T-helper 2 cell treated with Interferon-gamma antibody and Interleukin-4, amounts not matched to agents 100 ng/mL and 5 ng/mL, for 36 hours (primary cell): ENCODE data around the gene TCF12. TPM values are rescaled to one million over a fixed set of nuclear protein-coding genes. Genes with fewer than 3 reads are reported as not detected.
"Not testable (repeated sequence)": the region's sequence is repeated elsewhere in the genome, so short reads cannot be mapped to it uniquely, and the experiment has no call there.

Source experiments
- intact Hi-C: fragments of 100-400 bp; cut with micrococcal nuclease; formaldehyde crosslinking; loops from one replicate; pipeline ENCODE4 v1.15.1; 2023
- total RNA-seq: library from RNA; stranded (reverse); gene quantifications from 2 replicates; pipeline ENCODE4 v1.2.3, GENCODE V29; 2022

The TCF12 gene
- total RNA-seq, 1 donor from 2014 or later, result 68.8 TPM

GRCh38 chr15:57014896-57015295 lies 96.5 kb downstream of the TCF12 start:
- intact Hi-C loops, result not testable (repeated sequence)

GRCh38 chr15:57015360-57015759 lies 96.9 kb downstream of the TCF12 start:
- intact Hi-C loops, result no loop called here

- intact Hi-C loops, result no loop called here
These were observed 97.5 kb downstream of the TCF12 start for GRCh38 chr15:57015897-57016296.

GRCh38 chr15:57017024-57017423 lies 98.6 kb downstream of the TCF12 start:
- intact Hi-C loops, result loop anchor here (1.0 kb wide), 1 partner anchor 289 kb away; no protein-coding TSS in a partner anchor

GRCh38 chr15:57018151-57018550 lies 99.7 kb downstream of the TCF12 start:
- intact Hi-C loops, result no loop called here

GRCh38 chr15:57019496-57020160 lies 101.2 kb downstream of the TCF12 start:
- intact Hi-C loops, result no loop called here

- intact Hi-C loops, result no loop called here
These were observed 107.0 kb downstream of the TCF12 start for GRCh38 chr15:57025264-57025926.

GRCh38 chr15:57026016-57026592 lies 107.7 kb downstream of the TCF12 start:
- intact Hi-C loops, result no loop called here

GRCh38 chr15:57027596-57027995 lies 109.2 kb downstream of the TCF12 start:
- intact Hi-C loops, result no loop called here

GRCh38 chr15:57028176-57028575 lies 109.7 kb downstream of the TCF12 start:
- intact Hi-C loops, result no loop called here

- intact Hi-C loops, result no loop called here
These were observed 111.6 kb downstream of the TCF12 start for GRCh38 chr15:57030011-57030410.

GRCh38 chr15:57031082-57031481 lies 112.6 kb downstream of the TCF12 start:
- intact Hi-C loops, result no loop called here

GRCh38 chr15:57031605-57032004 lies 113.2 kb downstream of the TCF12 start:
- intact Hi-C loops, result no loop called here

- intact Hi-C loops, result no loop called here
These were observed 113.9 kb downstream of the TCF12 start for GRCh38 chr15:57032338-57032737.

GRCh38 chr15:57033715-57034439 lies 115.4 kb downstream of the TCF12 start:
- intact Hi-C loops, result no loop called here

- intact Hi-C loops, result no loop called here
These were observed 116.2 kb downstream of the TCF12 start for GRCh38 chr15:57034613-57035012.

GRCh38 chr15:57035664-57036063 lies 117.2 kb downstream of the TCF12 start:
- intact Hi-C loops, result no loop called here

GRCh38 chr15:57036352-57036751 lies 117.9 kb downstream of the TCF12 start:
- intact Hi-C loops, result no loop called here

GRCh38 chr15:57037548-57037947 lies 119.1 kb downstream of the TCF12 start:
- intact Hi-C loops, result no loop called here

- intact Hi-C loops, result no loop called here
These were observed 119.6 kb downstream of the TCF12 start for GRCh38 chr15:57038040-57038439.

- intact Hi-C loops, result no loop called here
These were observed 120.1 kb downstream of the TCF12 start for GRCh38 chr15:57038496-57038895.

GRCh38 chr15:57041416-57041815 lies 123.0 kb downstream of the TCF12 start:
- intact Hi-C loops, result no loop called here
